GM12891 (cell line): Measurements from ENCODE around the gene XKR3. TPM values are rescaled to one million over a fixed set of nuclear protein-coding genes. Genes with fewer than 3 reads are reported as not detected.
"Not testable (repeated sequence)": the region's sequence is repeated elsewhere in the genome, so short reads cannot be mapped to it uniquely, and the experiment has no call there.

Source experiments
- DNase-seq: peaks from one replicate; pipeline ENCODE4 v3.0.0; 2011; ENCODE audit warnings: low spot score; ENCODE audit not compliant: insufficient read length
- FAIRE-seq: peaks from 2 replicates; lab custom pipeline; 2011; peaks lifted over from hg19 to GRCh38; lab: Jason Lieb, UNC
- PAX5 ChIP-seq: IDR thresholded peaks from 2 replicates; pipeline ENCODE4 v1.6.1; 2011; ENCODE audit warnings: low read length, moderate library complexity, mild to moderate bottlenecking; ENCODE audit not compliant: insufficient read depth, severe bottlenecking
- POLR2A ChIP-seq: IDR thresholded peaks from 2 replicates; pipeline ENCODE4 v1.6.1; 2011; ENCODE audit warnings: low read depth, low read length, control low read depth
- POLR2AphosphoS5 ChIP-seq: IDR thresholded peaks from 2 replicates; pipeline ENCODE4 v1.6.1; 2011; ENCODE audit warnings: low read depth, low read length, control low read depth
- POU2F2 ChIP-seq: IDR thresholded peaks from 2 replicates; pipeline ENCODE4 v1.6.1; 2011; ENCODE audit warnings: low read depth, mild to moderate bottlenecking, control low read depth, low read length, moderate library complexity
- SPI1 ChIP-seq: IDR thresholded peaks from 2 replicates; pipeline ENCODE4 v1.6.1; 2011; ENCODE audit warnings: low read depth, low read length, control low read depth
- TAF1 ChIP-seq: IDR thresholded peaks from 2 replicates; pipeline ENCODE4 v1.6.1; 2011; ENCODE audit warnings: low read depth, low read length, control low read depth
- polyA plus RNA-seq: library from polyadenylated mRNA; unstranded; fragments of >200 nt; gene quantifications from one replicate; pipeline ENCODE4 v1.2.1, GENCODE V29; 2012; ENCODE audit warnings: low read depth, missing spikeins, inconsistent platforms; ENCODE audit not compliant: missing spikeins

XKR3 gene
- polyA plus RNA-seq: not detected

- DNase-seq: no peak
- no peak for TF ChIP-seq POLR2A
- TF ChIP-seq PAX5: no peak
- TF ChIP-seq SPI1: no peak
- TF ChIP-seq TAF1: no peak
- no peak for TF ChIP-seq POLR2AphosphoS5
- TF ChIP-seq POU2F2: no peak
- FAIRE-seq: no peak
These were observed at the start of gene XKR3 for GRCh38 chr22:16824716-16825687. XKR3 (minus strand) TSS chr22:16825411; CDS start chr22:16808073, 17,338 bp downstream.

GRCh38 chr22:16869640-16870039, 44.4 kb upstream of the XKR3 start:
- not testable (repeated sequence) for DNase-seq

DNA sequence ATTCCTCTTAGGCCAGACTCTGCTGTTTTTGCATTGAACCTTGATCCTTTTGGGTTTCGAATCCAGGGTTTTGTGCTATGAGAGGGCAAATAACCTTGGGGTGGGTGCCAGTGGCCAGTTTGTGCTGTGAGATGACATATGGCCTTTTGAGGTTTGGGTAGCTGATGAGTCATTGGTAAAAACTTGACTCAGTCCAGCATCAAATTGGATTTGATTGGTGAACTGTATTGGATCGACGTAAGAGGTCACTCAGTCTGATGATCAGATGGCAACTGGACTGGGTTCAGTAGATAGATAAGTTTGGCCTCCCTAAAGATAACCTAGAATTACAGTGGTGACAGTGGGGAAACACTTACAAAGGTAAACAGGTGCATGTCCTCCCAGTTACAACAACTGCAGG, 41.0 kb upstream of the XKR3 start:
- DNase-seq: no peak
- no peak for FAIRE-seq
- TF ChIP-seq POLR2A (no peak), SPI1 (no peak), POU2F2 (no peak), POLR2AphosphoS5 (no peak), PAX5 (no peak), TAF1 (no peak)

More at GRCh38 chr22:16869640-16870039, 44.4 kb upstream of the XKR3 start:
- FAIRE-seq: not testable (repeated sequence)

- not testable (repeated sequence) for FAIRE-seq, DNase-seq
These were observed 31.6 kb upstream of the XKR3 start for GRCh38 chr22:16856851-16857250.

GRCh38 chr22:16854631-16855030, 29.4 kb upstream of the XKR3 start:
- TF ChIP-seq TAF1 (no peak), POU2F2 (no peak)
- DNase-seq (no peak), FAIRE-seq (no peak)

GRCh38 chr22:16851268-16851996, 26.2 kb upstream of the XKR3 start:
- not testable (repeated sequence) for DNase-seq, FAIRE-seq

DNA sequence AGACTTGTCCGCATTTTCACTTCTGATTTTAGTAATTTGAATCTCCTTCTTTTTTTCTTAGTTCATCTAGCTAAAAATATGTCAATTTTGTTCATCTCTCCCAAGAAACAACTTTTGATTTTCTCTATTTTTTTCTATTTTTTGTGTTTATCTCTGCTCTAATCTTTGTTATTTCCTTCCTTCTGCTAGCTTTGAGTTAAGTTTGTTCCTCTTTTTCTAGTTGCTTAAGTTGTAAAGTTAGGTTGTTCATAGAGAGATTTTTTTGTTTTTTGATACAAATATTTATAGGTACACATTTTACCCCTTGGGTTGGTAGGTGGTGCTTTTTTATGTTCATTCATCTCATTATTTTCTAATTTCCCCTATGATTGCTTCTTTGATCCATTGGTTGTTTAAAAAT, 22.1 kb upstream of the XKR3 start:
- FAIRE-seq (no peak), DNase-seq (no peak)
- TF ChIP-seq SPI1 (no peak), PAX5 (no peak), POLR2AphosphoS5 (no peak), POU2F2 (no peak), TAF1 (no peak), POLR2A (no peak)

DNA sequence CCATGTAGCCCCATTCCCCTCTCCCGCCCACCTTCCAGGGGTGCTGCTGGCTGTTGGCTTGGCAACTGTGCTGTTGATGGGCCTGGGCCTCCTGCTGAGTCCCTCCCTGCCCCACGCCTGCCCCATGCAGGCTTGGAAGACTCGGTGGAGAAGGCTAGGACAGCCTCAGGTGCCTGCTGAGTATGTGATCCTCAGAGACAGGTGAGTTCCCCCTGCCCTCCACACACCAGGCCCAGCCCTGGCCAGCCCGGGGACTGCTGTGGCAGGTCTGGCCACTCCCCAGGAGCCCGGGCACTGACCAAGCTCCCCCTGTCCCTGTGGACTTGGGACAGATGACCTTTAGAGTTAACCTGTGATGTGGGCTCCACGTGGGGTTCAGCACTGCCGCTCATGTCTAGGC, 20.7 kb upstream of the XKR3 start:
- FAIRE-seq (no peak), DNase-seq (no peak)
- TF ChIP-seq POLR2A (no peak), SPI1 (no peak), PAX5 (no peak), POLR2AphosphoS5 (no peak), POU2F2 (no peak), TAF1 (no peak)

DNA sequence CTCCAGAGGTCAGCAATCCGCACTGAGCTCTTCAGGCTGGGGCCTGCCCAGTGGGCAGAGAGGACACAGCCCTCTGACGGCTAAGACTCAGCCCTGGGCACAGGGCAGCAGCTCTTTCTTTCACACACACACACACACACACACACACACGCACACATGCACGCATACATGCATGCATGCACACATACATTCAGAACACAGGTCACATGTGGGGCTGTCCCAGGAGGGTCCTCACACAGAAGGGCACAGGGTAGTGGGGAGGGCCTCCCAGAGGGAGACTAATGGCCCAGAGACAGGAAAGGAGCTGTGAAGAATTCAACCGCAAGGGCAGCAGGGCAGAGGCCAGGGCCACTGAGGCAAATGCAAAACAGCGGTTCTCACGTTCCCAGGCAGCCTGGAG, 20.3 kb upstream of the XKR3 start:
- no peak for DNase-seq
- FAIRE-seq: no peak
- TF ChIP-seq POU2F2 (no peak), PAX5 (no peak), POLR2A (no peak), SPI1 (no peak), POLR2AphosphoS5 (no peak), TAF1 (no peak)

DNA sequence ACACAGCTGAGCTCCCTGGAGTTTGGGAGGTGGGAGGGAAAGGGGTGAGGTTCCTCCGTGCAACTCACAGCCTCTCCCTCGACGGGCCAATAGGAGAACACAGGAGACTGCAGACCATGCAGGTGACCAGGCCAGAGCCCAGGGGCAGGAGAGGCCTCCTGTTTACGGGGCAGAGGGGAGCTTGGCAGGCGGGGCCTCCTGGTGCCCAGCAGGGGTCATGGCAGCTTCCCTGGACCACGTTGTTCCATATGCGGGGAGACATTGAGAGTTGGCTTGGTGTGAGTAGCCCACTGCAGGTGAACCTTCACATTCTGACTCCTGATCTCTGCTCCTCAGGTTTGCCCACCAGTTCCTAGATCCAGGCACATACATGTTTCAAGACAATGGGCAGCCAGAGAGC, 19.3 kb upstream of the XKR3 start:
- DNase-seq (no peak), FAIRE-seq (no peak)

GRCh38 chr22:16838073-16838472, 12.9 kb upstream of the XKR3 start:
- no peak for TF ChIP-seq TAF1
- no peak for TF ChIP-seq SPI1
- no peak for TF ChIP-seq POLR2A
- TF ChIP-seq PAX5: no peak
- TF ChIP-seq POLR2AphosphoS5: no peak
- no peak for TF ChIP-seq POU2F2
- DNase-seq (no peak), FAIRE-seq (no peak)

More for the DNA sequence above, 19.3 kb upstream of the XKR3 start:
- TF ChIP-seq POU2F2: no peak
- TF ChIP-seq SPI1: no peak
- no peak for TF ChIP-seq PAX5
- TF ChIP-seq TAF1: no peak
